Fibroblast of the aortic adventitia (primary cell): ENCODE results near the gene MPIG6B. TPM values are rescaled to one million over a fixed set of nuclear protein-coding genes. Genes with fewer than 3 reads are reported as not detected.
"Not testable (repeated sequence)": the region's sequence is repeated elsewhere in the genome, so short reads cannot be mapped to it uniquely, and the experiment has no call there.

ENCODE experiments used
- DNase-seq: peaks from one replicate; pipeline ENCODE4 v3.0.0-alpha.2; 2010; ENCODE audit warnings: low read depth
- H3K4me3 ChIP-seq: 2 replicates; pipeline ENCODE4 v1.5.1; 2011; ENCODE audit warnings: low read depth, mild to moderate bottlenecking, control low read depth, low read length, moderate library complexity
- total RNA-seq: library from RNA; depleted of rRNA; stranded (reverse); fragments of >200 nt; gene quantifications from 2 replicates; pipeline ENCODE4 v1.2.3, GENCODE V29; 2012; ENCODE audit warnings: low replicate concordance
- TF ChIP-seq, protein P1 (sequence below): IDR thresholded peaks from 2 replicates; pipeline ENCODE4 v1.5.1; 2011; ENCODE audit warnings: mild to moderate bottlenecking, low read length, control low read depth, inconsistent platforms; ENCODE audit not compliant: insufficient read depth

Gene MPIG6B
- total RNA-seq, 1 donor: not detected

DNA sequence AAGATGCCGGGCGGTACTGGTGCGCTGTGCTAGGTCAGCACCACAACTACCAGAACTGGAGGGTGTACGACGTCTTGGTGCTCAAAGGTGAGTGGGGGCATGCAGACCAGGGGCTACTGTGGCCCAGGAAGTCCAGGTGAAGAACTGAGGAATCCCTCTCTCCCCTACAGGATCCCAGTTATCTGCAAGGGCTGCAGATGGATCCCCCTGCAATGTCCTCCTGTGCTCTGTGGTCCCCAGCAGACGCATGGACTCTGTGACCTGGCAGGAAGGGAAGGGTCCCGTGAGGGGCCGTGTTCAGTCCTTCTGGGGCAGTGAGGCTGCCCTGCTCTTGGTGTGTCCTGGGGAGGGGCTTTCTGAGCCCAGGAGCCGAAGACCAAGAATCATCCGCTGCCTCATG, 15.5 kb upstream of the MPIG6B start:
- no peak overlapping the region for H3K4me3 ChIP-seq
- TF ChIP-seq, protein P1, sequence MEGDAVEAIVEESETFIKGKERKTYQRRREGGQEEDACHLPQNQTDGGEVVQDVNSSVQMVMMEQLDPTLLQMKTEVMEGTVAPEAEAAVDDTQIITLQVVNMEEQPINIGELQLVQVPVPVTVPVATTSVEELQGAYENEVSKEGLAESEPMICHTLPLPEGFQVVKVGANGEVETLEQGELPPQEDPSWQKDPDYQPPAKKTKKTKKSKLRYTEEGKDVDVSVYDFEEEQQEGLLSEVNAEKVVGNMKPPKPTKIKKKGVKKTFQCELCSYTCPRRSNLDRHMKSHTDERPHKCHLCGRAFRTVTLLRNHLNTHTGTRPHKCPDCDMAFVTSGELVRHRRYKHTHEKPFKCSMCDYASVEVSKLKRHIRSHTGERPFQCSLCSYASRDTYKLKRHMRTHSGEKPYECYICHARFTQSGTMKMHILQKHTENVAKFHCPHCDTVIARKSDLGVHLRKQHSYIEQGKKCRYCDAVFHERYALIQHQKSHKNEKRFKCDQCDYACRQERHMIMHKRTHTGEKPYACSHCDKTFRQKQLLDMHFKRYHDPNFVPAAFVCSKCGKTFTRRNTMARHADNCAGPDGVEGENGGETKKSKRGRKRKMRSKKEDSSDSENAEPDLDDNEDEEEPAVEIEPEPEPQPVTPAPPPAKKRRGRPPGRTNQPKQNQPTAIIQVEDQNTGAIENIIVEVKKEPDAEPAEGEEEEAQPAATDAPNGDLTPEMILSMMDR: no peak
- DNase-seq: no peak

DNA sequence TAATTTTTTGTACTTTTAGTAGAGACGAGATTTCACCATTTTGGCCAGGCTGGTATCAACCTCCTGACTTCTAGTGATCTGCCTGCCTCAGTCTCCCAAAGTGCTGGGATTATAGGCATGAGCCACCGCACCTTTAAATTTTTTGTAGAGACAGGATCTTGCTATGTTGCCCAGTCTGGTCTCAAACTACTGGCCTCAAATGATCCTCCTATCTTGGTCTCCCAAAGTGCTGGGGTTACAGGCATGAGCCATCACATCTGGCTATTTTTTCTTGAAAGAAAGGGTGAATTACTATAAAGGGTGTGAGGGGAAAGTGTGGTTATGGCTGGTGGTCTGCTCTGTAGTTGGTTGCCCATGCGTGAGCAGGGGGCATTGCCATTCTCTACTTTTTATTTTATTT, 14.9 kb upstream of the MPIG6B start:
- TF ChIP-seq, protein P1: no peak
- H3K4me3 ChIP-seq: no peak overlapping the region
- DNase-seq: no peak

DNA sequence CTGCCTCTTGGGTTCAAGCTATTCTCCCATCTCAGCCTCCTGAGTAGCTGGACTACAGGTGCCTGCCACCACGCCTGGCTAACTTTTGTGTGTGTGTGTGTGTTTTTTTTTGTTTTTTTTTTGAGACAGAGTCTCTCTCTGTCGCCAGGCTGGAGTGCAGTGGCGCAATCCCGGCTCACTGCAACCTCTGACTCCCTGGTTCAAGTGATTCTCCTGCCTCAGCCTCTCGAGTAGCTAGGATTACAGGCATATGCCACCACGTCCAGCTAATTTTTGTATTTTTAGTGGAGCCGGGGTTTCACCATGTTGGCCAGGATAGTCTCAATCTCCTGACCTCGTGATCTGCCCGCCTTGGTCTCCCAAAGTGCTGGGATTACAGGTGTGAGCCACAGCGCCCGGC, 14.0 kb upstream of the MPIG6B start:
- not testable (repeated sequence) for H3K4me3 ChIP-seq, DNase-seq

- TF ChIP-seq, protein P1: no peak
- no peak overlapping the region for H3K4me3 ChIP-seq
- no peak for DNase-seq
These were observed 12.5 kb upstream of the MPIG6B start for GRCh38 chr6:31710523-31711219.

DNA sequence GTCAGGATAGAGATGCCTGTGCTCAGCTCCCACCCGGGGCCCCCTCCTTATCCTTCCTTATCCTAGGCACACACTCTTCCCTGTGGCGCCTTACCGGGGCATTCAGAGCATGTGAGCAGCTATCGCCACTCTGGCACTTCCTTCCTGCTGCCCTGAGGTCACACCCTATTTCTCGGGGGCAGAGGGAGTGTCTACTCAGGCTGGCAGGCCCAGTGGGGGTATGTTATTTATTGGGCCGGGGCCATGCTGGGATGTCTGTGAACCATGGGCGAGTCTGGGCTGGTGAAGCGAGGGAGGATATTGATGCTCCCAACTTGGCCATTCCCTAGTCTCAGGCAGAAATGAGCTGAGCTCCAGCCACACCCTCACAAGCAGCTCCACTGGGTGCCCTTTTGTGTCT, 11.9 kb upstream of the MPIG6B start:
- DNase-seq: no peak
- H3K4me3 ChIP-seq: no peak overlapping the region
- TF ChIP-seq, protein P1: no peak

- TF ChIP-seq, protein P1: no peak
- no peak overlapping the region for H3K4me3 ChIP-seq
- no peak for DNase-seq
These were observed 10.9 kb upstream of the MPIG6B start for GRCh38 chr6:31712296-31712695.

DNA sequence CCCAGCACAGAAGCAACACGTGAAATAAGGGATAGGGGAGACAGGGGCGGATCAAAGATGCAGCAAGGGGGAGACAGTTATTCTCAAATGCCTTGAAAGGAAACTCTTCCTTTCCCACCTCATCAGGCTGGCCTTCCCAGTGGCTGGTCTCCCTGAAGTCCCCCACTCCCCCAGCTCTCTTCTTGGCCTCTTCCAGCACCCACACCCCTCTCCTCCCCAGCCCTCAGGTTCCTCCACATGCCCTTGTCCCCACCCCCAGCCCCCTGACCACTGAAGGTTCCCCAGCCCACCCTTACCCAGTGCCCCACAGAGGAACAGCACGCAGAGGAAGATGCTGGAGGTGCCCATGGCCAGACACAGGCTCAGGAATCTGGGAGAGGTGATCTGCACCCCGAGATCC, 9.7 kb upstream of the MPIG6B start:
- TF ChIP-seq, protein P1: no peak
- H3K4me3 ChIP-seq: no peak overlapping the region
- DNase-seq: no peak
